GM12864 (cell line): ENCODE results near the gene FOXD4L6.
"Not testable (repeated sequence)": the region's sequence is repeated elsewhere in the genome, so short reads cannot be mapped to it uniquely, and the experiment has no call there.

Experiments
- DNase-seq: peaks from one replicate; pipeline ENCODE4 v3.0.0-alpha.2; 2011; ENCODE audit warnings: low read depth
- H3K4me3 ChIP-seq: 2 replicates; pipeline ENCODE4 v1.5.1; 2011; ENCODE audit warnings: mild to moderate bottlenecking, low read depth, low read length, control low read depth
- CTCF ChIP-seq: IDR thresholded peaks from 2 replicates; pipeline ENCODE4 v1.5.1; 2011; ENCODE audit warnings: low read depth, mild to moderate bottlenecking, moderate library complexity, low read length, control low read depth, inconsistent platforms; ENCODE audit errors: missing control alignments

FOXD4L6 gene

GRCh38 chr9:41105557-41106253 lies 22.8 kb downstream of the FOXD4L6 start:
- DNase-seq: not testable (repeated sequence)

GRCh38 chr9:41104542-41104941 lies 23.9 kb downstream of the FOXD4L6 start:
- H3K4me3 ChIP-seq, DNase-seq: not testable (repeated sequence)

More at GRCh38 chr9:41105557-41106253, 22.8 kb downstream of the FOXD4L6 start:
- not testable (repeated sequence) for H3K4me3 ChIP-seq

- not testable (repeated sequence) for DNase-seq, H3K4me3 ChIP-seq
Observed at GRCh38 chr9:41100508-41100907, 28.0 kb downstream of the FOXD4L6 start.

DNA sequence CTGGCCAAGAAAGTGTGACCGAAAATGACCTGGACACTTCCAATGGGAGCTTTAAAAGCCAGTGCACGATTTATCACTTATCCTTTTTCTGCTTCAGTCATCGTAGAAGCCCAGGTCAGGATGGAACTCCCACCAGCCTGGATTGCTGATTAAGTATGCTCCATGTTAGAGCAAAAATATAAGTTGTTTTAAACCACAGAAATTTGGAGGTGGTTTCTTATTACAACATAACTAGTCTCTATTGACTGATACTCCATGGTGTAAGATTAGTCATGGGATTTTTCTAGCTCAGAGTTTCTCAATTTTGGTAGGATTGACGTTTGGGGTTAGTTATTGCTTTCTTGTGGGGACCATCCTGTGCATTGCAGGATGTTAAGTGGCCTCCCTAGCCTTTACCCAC lies 29.7 kb downstream of the FOXD4L6 start:
- DNase-seq, H3K4me3 ChIP-seq: not testable (repeated sequence)

DNA sequence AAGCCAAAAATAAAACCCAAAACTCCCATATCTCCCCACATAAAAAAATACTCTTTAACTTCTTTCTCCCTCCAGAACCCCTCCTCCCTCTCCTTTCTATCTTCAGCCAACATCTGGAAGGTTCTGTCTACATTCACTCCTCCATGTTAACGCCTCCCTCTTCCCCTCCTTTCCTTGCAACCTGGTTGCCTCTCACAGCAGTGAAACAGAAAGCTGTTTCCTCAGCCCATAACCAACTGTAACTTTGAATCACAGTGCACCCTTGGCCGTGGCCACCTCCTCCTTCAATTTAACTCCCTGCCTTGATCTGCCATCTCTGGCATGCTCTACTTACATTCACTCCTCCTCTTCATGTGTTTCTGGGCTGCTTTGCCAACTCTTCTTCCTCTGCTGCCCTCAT lies 33.4 kb downstream of the FOXD4L6 start:
- not testable (repeated sequence) for DNase-seq, H3K4me3 ChIP-seq

- H3K4me3 ChIP-seq: not testable (repeated sequence)
Observed at GRCh38 chr9:41094010-41094773, 34.3 kb downstream of the FOXD4L6 start.

DNA sequence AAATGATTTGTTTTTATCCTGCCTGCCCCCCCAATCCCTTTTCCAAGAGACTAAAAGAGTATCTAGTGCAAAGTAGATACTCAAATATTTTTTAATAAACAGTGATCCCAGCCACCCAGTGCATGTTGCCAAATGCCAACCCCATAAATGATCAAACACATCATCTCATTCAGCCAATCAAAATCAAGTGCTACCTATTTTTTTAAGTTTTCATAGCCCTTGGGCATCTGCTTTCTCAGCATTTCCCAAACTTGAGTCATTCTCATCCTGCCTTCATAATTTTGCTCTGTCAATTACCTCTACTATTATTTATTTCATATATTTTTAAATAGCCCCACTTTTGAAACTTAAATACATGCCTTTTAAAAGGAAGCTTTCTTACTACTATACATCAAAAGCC lies 37.6 kb downstream of the FOXD4L6 start:
- not testable (repeated sequence) for H3K4me3 ChIP-seq, DNase-seq

More at GRCh38 chr9:41094010-41094773, 34.3 kb downstream of the FOXD4L6 start:
- DNase-seq: not testable (repeated sequence)

GRCh38 chr9:41090386-41090785 lies 38.1 kb downstream of the FOXD4L6 start:
- not testable (repeated sequence) for DNase-seq, H3K4me3 ChIP-seq

DNA sequence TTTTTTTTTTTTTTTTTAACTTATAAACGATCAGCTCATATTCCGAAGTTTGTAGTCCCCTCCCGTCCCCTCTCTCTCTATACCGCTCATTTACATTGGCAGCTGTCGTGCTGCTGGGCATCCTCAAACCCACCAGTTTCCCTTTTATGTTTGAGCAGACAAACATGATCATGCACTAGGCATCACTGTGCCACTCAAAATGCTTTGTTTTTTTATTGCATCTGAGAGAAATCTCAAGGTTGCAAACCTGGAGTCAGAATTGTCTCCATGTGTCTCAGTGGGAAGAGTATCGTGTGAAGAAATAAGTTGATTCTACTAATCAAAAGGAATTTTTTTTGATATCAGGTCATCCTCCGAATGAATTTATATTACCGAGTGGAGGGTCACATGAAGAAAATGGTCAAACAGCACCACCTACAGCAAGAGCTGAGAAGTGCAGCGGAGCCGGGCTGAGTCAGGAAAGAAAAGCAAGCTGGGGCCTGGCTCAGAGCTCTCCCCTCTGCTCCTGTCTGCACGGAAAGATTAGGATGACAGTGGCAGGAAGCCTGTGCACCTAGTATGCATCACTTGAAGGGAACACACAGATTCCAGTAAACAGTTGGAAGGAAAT lies 39.9 kb downstream of the FOXD4L6 start:
- H3K4me3 ChIP-seq, DNase-seq: not testable (repeated sequence)
- TF ChIP-seq CTCF: peak; percentile 31

DNA sequence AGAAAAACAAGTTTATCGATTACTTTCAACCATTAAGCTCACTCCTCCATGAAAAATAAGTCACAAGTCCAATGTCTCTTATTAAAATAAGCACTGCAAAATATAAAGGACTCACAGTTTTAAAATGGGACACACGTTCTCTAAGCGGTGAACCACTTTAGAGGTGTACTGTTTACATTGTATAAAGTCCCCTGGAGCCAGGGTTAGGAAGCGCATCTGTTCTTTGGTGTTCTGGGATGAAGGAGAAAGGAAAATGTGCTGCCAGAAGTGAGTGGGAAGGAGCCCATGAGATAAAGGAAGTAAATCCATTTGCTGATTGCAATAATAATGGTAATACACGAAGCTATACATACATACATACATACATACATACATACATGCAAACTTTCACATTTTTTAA lies 40.6 kb downstream of the FOXD4L6 start:
- not testable (repeated sequence) for H3K4me3 ChIP-seq, DNase-seq

GRCh38 chr9:41087157-41087780 lies 41.2 kb downstream of the FOXD4L6 start:
- not testable (repeated sequence) for H3K4me3 ChIP-seq, DNase-seq

DNA sequence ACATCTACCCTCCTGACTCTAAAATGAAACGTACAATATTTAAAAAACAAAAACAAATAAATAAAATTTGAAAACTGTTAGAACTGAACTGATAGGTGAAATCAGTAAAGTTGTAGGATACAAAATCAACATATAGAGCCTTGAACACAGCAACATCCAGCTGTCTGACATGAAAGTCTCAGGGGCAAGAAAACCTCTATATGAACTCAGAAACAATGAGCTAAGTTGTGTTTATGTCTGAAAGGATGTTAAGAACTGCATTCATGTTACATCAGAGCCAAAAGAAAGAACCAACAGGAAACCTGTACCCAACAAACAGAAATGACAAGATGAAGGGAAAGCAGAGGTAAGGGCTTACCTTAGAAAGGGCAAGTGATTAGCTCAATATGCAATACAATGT lies 41.8 kb downstream of the FOXD4L6 start:
- not testable (repeated sequence) for DNase-seq, H3K4me3 ChIP-seq

DNA sequence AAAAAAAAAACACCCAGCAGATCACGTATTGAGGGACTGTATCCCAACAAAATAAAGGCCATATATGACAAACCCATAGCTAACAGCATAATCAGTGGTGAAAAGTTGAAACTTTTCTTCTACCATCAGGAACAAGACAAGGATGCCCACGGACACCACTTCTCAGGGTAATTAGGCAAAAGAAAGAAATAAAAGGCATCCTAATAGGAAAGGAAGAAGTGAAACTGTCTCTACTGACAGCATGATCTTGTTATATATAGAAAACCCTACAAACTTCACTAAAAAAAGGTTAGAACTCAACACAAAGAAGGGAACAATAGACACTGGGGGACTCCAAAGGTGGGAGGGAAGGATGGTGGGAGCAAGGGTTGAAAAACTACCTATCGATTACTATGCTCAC lies 42.3 kb downstream of the FOXD4L6 start:
- not testable (repeated sequence) for H3K4me3 ChIP-seq, DNase-seq

DNA sequence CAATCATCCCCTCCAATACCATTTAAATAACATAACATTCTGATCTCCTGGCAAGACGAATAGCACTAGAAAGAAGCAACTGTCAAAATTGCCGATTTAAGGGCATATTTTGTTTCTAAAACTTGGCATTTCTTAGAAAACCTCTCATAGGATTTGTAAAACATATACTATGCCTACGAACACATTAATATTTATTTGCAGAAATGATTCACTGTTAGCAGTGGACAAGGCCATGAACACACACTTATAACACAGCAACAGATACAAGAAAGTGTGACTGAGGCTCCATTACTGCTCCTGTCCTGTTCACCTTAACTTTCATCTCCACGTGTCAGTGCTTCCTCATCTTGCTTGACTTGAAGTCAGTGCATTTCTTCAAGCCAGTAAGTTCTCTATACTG lies 46.1 kb downstream of the FOXD4L6 start:
- not testable (repeated sequence) for DNase-seq

DNA sequence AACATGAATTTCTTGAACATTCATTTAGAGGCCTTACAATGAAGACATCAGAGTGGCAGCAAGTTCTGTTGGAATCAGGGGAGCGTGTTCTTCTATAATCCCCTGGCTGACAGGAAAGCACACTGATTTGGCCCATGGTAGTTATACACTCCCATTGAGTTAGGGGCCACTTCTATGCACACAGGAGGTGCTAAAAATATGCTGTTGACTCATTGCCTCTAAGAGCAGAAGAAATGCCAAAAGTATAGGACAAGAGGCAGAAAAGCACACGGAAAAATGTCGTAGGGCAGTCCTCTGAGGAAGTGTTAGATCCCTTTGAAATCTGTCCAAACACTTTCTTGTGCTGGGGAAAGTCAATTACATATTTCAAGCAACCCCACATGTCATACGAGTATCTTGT lies 49.0 kb downstream of the FOXD4L6 start:
- H3K4me3 ChIP-seq, DNase-seq: not testable (repeated sequence)

More for the DNA sequence above, 46.1 kb downstream of the FOXD4L6 start:
- not testable (repeated sequence) for H3K4me3 ChIP-seq

GRCh38 chr9:41077586-41077985 lies 50.9 kb downstream of the FOXD4L6 start:
- not testable (repeated sequence) for DNase-seq

More at GRCh38 chr9:41077586-41077985, 50.9 kb downstream of the FOXD4L6 start:
- H3K4me3 ChIP-seq: not testable (repeated sequence)
